Ovary (tissue), 3 donors: ENCODE results near the gene CACNA1F.

Experiments
- EP300 ChIP-seq: sonication (generic); formaldehyde crosslinking; IDR thresholded peaks from one replicate; pipeline ENCODE4 v1.6.1; 2017; ENCODE audit warnings: antibody characterized with exemption
- POLR2A ChIP-seq: fragments of 450-650 bp; IDR thresholded peaks from one replicate; pipeline ENCODE4 v1.6.1; 2017; ENCODE audit warnings: antibody characterized with exemption, mild to moderate bottlenecking, moderate library complexity
- TF ChIP-seq, protein P1 (sequence below), 3 donors: fragments of 450-650 bp in 2 of 3; fragments of 200-600 bp in 1 of 3; IDR thresholded peaks; one replicate each; pipeline versions ENCODE4 v1.5.1 to v1.8.0; 2016 to 2022; ENCODE audit warnings: antibody characterized with exemption in 3 of 3, mild to moderate bottlenecking in 1 of 3
- donor health status: DM: no; HTN: no; CAD: no.

DNA sequence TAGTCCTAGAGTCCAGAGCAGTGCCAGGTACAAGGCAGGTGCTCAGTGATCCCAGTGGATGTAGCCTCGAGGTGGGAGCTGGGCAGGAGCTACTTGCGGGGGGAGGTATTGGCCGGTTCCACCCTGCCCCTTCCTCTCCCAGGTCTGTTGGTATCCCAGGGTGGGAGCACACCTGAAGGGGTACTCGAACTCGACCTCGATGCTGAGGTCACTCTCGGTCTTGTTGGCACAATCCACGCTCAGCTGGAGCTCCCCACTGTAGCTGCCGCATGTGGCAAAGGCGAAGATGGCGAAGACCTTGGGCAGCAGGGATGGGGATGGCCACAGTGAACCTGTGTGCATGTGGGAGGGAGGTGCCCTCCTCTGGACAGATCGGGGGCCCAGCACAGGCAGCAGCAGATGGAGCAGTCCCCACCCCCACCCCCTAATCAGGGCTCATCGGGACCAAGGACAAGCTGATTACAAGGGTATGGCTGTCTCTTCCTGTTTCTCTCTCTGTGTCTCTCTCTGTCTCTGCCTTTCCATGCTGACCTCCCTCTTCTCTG, 35.5 kb downstream of the CACNA1F start:
- TF ChIP-seq POLR2A (no peak), EP300 (no peak)
- TF ChIP-seq, protein P1, sequence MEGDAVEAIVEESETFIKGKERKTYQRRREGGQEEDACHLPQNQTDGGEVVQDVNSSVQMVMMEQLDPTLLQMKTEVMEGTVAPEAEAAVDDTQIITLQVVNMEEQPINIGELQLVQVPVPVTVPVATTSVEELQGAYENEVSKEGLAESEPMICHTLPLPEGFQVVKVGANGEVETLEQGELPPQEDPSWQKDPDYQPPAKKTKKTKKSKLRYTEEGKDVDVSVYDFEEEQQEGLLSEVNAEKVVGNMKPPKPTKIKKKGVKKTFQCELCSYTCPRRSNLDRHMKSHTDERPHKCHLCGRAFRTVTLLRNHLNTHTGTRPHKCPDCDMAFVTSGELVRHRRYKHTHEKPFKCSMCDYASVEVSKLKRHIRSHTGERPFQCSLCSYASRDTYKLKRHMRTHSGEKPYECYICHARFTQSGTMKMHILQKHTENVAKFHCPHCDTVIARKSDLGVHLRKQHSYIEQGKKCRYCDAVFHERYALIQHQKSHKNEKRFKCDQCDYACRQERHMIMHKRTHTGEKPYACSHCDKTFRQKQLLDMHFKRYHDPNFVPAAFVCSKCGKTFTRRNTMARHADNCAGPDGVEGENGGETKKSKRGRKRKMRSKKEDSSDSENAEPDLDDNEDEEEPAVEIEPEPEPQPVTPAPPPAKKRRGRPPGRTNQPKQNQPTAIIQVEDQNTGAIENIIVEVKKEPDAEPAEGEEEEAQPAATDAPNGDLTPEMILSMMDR (IDR thresholded peaks at IDR 0.05), result no peak
